GM21825 (cell line): ENCODE results near the gene INSYN1.

Experiments used
- ATAC-seq: cut with Tn5 transposase; IDR thresholded peaks from one replicate; pipeline ENCODE4 v1.9.1; 2021; ENCODE audit warnings: mild to moderate bottlenecking, moderate library complexity; ENCODE audit not compliant: unreplicated experiment

The INSYN1 gene

DNA sequence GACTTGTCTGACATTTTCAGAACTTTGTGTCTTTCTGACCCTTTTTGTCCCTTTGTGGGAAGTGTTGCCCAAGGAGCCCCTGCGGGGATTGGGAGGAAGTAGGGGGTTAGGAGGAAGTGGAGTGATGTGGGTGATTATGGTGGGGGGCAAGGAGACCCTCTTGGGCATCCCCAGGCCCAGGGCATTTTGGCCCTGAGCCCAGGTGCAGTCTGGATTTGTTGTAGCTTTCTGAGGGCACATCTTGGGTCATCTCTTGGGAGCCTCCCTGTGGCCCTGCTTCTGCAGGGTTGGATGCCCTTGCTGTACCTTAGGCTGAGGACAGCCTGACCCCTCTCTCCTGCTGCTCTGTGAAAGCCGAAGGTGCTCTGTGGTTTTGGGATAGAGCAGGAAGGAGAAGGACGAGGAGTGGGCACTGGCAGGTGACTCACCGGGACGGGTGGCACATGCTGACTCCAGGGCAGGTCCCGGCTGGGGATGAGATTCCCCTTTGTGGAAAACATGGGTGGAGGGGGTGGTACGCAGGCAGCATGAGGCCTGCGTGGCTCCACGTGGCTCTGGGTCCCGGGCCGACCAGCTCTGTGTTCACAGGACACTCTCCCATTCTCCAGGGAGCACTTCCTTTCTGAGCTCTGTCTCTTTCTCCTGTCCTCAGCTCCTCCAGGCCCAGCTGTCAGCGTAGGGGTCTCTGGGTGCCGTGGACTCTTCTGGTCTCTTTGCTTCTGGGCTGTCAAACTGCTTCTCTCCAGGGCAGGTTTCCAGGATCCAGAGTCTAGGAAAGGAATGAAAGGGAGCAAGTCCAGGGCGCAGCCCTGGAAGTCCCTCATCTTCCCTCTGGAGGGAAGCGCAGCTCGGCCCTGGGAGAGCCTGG lies 57.1 kb downstream of the INSYN1 start:
- ATAC-seq = no peak

- ATAC-seq = no peak
These were observed 58.7 kb downstream of the INSYN1 start for GRCh38 chr15:73694419-73694818.

DNA sequence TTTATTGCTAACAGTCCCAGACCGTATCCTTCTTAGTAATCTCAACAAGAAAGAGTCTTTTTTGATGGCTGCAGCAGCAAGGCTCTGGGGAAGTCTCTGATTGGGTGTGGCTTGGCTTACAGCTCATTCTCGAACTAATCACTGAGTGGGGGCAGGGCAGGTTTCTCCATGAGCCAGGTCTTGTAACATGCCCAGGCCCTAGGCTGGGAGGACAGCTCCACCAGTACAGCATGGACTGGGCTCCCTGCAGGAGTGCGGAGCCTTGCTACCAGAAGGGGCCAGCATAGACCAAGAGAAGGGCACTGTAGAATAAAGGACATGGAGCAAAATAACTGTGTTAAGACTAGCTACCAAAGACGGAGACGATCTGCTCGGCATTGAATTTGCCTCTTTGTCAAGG lies 61.8 kb downstream of the INSYN1 start:
- ATAC-seq = no peak

GRCh38 chr15:73688455-73688854 lies 64.7 kb downstream of the INSYN1 start:
- ATAC-seq = no peak

- no peak for ATAC-seq
These were observed 65.8 kb downstream of the INSYN1 start for GRCh38 chr15:73687351-73687750.

GRCh38 chr15:73686781-73687256 lies 66.3 kb downstream of the INSYN1 start:
- no peak for ATAC-seq

- no peak for ATAC-seq
These were observed 67.2 kb downstream of the INSYN1 start for GRCh38 chr15:73685981-73686380.
